HG03469 (cell line): ENCODE results near the gene TTC34.
"Not testable (repeated sequence)": the region's sequence is repeated elsewhere in the genome, so short reads cannot be mapped to it uniquely, and the experiment has no call there.

Experiments used
- ATAC-seq: cut with Tn5 transposase; IDR thresholded peaks from one replicate; pipeline ENCODE4 v1.9.1; 2021; ENCODE audit warnings: mild to moderate bottlenecking, moderate library complexity, moderate number of reproducible peaks; ENCODE audit not compliant: unreplicated experiment

The TTC34 gene

DNA sequence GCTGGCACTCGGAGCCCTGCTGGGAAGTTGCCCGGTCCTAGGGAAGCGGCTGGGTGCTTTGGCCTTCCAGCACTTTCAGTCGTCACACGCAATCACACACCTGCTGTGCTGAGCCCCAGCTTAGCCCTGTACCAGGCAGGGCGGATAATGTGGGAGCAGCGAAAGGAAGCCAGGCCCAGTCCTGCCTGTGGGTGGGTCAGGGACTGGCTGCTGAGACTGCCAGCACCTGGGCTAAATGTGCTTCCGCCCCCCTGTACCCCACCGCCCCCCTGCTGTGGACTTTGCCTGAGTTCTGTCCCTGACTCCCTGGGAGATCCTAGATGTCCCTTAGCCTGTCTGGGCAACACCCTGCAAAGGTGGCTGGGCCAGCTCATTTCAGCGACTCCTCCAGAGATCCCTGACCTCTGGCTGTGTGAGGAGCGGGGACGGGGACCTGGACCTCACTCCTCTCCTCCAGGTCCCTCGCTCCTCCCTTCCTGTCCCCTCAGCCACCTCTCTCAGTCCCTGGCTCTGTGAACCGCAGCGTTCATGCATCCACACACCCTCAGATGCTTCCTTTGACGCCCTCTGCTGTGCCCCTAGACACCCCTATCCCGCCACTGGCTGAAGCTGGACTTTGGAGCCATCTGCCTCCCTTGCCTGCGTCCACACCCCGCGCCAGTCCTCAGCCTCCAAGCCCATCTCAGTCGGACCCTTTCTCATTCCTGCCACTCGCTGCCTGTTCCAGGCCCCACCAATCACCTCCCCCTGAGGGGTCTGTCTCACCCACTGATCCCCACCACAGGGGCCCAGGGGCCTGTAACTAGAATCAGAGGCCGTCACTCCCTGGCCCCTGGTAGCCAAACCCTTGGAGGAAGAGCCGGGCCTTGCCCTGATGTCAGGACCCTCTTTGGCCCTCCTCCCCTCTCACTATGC is 170.1 kb downstream of the TTC34 start:
- ATAC-seq = no peak

DNA sequence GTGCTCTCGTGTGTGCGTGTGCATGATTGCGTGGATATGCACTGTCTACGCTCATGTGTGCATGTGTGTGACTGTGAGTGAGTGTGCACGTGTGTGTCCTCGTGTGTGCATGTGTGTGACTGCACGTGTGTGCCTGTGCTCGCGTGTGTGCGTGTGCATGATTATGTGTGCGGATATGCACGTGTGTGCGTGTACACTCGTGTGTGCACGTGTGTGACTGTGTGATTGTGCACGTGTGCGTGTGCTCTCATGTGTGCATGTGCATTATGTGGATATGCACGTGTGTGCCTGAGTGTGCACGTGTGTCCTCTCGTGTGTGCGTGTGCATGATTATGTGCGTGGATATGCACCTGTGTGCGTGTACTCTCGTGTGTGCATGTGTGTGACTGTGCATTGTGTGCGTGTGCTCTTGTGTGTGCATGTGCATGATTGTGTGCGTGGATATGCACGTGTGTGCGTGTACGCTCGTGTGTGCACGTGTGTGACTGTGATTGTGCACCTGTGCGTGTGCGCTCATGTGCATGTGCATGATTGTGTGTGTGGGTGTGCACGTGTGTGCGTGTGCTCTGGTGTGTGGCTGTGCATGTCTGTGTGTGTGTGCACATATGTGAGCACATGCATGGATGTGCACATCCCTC is 170.9 kb downstream of the TTC34 start:
- no peak for ATAC-seq

DNA sequence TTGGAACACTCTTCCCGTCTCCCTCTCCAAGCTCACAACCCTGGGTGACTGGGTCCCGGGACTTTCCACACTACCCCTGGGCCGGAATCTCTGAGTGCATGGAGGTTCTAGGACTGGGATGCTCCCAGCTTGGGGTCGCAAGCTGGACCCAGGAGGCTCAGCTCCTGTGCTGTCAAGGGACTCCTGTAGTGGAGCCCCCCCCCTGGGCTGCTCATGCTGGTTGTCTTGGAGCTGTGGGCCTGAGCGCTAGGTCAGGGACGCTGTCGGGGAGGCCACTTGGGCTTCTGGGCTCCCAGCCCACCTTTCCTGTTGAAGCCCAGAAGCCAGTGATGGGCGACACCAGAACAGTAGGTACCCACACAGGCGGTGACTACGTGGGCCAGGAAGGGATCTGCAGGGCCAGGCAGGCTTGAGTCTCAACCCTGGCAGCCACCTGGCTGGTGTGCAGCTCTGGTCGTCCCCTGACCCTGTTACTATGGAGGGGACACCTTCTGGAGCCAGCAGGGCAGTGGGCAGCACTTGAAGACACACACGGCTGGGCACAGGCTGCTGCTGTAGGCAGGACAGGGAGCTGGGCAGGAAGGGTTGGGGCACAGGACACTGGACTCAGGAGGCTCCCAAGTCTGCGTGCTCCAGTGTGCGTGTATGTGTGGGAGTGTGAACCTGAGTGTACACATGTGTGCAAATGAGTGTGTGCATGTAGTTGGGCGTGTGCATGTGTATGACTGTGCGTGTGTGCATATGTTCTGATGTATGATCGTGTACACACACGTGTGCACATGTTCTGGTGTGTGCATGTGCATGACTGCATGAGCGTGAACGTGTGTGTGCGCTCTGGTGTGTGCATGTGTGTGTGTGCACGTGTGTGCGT is 171.6 kb downstream of the TTC34 start:
- ATAC-seq = no peak

DNA sequence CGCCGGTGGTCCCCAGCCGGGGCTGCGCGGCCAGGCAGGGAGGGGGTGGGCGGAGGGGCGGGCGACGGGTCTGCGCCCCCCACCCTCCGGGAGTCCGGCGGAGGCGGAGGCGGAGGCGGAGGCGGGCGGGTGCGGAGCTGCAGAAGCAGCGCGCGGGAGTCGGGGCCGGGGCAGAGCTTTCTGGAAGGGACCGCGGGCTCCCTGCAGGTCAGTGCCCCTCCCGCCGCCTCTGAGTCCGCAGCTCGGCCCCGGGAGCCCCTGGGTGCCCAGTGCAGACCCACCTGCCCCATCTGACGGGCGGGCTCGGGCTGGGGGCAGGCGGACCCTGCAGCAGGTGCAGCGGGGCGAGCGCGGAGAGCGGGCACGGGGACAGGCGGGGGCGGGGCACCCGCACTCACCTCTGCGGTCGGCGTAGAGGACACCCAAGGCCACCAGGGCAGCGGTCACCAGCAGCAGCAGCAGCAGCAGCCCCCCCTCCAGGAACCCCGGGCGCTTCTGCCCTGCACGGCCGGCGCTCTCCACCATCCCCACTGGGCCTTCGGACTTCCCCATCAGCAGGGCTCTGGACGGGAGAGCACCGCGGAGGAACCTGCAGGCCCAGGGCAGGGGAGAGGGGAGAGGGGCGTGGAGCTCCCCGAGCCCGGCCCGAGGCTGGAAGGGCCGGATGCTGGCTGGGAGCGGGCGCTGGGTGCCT is 172.4 kb downstream of the TTC34 start:
- no peak for ATAC-seq

DNA sequence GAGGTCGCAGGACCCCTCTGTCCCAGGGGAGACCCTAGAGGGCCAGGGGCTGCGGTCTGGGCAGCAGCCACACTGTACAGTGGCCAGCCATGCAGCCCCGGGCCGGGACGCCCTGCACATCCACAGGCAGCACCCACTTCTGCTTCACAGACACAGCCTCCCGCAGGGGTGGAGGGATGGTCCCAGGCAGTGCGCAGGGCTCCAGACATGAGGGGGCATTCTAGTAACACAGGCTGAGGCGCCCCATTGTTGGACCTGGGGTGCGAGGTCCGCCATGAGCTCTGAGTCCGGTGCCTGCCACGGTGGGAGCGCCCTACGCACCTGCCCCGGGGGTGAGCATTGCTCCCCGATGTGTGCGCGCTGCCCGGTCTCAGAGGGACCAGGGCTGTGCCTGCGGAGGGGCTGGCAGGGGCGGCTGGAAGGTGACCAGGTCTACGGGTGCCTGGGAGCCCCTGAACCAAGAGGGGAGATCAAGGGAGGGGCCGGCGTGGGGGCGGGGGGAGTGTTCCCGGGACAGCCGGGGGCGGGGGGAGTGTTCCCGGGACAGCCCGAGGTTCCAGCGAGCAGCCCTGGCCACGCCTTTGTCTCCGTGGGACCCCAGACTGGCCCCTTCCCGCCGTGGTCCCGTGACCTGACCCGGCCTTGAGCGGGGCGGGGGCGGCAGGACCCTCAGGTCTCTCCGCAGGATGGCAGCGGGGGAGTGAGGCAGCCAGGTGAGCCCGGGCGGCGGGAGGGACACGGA is 173.1 kb downstream of the TTC34 start:
- no peak for ATAC-seq

DNA sequence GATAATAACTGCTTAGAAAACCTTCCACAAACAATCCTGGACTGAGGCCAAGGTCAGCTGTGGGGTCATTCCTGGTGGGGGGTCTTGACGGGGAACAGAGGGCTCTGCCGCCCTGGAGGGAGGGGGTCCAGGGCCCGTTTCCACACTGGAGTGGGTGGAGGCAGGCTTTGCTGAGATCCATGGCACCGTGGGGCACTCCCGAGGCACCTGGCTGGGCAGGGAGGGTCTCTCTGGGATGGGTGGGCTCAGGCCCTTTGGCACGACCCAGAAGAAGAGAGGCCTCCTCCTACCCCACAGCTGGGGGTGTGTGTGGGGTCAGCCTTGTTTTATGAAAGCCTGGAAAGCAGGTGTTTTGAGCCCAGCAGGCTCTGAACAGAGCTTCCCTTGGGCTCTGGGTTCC is 173.7 kb downstream of the TTC34 start:
- ATAC-seq = no peak

DNA sequence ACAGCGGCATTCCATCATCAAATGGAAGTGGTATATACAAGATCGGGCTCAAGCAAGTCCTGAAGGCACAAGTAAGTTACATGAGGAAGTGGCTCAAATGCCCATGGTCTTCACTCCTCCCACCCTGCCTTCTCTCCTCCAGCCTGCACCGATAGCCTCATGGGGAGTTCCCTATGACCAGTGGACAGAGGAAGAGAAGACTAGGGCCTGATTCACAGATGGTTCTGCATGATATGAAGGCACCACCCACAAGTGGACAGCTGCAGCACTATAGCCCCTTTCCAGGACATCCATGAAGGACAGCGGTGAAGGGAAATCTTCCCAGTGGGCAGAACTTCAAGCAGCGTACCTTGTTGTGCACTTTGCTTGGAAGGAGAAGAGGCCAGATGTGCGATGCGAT is 175.7 kb downstream of the TTC34 start:
- not testable (repeated sequence) for ATAC-seq

DNA sequence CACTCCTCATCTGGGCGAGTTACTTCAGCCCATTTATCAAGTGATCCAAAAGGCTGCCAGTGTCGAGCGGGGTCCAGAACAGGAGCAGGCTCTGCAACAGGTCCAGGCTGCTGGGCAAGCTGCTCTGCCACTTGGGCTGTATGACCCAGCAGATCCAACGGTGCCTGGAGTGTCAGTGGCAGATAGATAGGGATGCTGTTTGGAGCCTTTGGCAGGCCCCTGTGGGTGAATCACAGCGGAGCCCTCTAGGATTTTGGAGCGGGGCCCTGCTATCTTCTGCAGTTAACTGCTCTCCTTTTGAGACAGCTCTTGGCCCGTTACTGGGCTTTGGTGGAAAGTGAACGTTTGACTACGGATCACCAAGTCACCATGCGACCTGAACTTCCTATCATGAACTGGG is 176.2 kb downstream of the TTC34 start:
- no peak for ATAC-seq

DNA sequence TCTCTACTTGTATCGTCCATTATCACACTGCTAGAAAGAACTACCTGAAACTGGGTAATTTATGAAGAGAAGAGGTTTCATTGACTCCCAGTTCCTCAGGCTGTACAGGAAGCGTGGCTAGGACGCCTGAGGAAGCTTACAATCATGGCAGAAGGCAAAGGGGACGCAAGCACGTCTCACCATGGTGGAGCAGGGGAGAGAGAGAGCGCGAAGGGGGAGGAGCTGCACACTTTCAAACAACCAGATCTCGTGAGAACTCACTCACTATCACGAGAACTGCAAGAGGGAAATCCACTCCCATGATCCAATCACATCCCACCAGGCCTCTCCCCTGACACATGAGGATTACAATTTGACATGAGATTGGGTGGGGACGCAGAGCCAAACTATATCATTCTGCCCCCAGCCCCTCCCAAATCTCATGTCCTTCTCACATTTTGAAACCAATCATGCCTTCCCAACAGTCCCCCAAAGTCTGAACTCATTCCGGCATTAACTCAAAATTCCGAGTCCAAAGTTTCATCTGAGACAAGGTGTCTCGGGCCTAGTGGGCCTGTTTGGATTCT is 176.7 kb downstream of the TTC34 start:
- no peak for ATAC-seq

DNA sequence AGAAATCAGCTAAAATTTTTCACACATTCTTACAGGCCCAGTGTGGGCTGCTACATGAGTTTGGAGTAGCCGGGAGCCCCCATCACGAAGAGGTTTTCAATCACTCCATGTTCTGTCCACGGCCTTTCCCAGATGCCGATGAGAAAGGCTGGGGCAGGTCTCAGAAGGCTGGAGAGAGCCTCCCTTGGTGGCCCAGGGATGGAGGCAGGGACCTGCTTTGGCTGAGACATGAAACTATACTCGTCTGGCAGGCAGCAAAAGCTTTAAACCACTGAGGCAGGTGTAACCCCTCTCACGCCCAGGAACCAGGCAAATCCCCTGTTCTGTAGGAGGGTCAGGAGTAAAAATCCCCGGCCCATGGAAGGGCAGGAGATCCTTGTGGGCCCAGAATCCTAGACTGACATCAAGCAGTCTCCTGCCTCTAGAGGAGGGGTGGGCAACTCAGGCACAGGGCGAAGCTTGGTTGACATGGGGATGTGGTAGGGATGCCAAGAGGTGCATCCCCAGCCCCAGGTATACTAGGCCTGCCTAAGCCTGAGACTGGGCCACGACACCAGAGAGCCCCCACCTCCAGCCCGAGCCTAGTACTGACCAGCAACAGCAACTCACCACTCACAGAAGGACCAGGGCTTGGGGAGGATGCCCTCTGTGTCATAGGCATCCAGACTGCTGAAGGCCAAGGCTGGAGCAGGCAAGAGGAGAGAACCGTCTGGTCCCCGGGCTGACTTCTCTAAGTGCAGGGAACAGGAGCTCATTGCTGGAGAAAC is 177.7 kb downstream of the TTC34 start:
- no peak for ATAC-seq

DNA sequence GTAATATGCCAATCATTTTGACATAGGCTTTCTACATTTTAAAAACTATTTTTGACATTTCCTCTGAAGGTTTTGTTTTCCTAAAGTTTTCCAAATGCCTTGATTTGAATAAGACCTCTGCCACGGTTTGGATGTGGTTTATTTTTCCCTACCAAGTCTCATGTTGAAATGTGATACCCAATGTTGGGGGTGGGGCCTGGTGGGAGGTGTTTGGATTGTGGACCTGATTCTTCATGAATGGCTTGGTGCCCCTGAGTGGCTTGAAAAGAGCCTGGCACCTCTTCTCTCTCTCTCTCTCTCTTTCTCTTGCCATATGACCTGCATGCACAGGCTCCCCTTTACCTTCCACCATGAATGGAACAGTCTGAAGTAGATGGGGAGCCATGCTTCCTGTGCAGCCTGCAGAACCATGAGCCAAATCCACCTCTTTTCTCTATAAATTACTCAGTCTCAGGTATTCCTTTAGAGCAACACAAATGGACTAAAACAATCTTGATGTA is 183.5 kb downstream of the TTC34 start:
- ATAC-seq = no peak

DNA sequence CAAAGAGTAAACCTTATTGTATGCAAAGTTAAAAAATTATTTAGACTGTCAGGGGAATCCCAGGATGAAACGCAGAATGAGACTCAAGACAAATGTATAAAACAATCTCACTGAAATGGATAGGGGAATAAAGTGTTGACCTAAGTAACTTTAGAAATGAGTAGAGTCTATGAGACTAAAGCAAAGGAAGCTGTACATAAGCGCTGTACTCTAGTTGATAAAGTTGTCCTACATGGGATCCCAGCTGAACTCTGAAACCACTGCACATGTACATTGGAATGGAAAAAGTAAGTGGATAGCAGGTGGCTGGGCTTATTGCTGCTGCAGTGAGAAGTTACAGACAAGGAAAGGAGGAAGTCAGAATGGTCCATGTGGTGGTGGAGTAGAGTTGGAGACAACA is 187.3 kb downstream of the TTC34 start:
- ATAC-seq = no peak

DNA sequence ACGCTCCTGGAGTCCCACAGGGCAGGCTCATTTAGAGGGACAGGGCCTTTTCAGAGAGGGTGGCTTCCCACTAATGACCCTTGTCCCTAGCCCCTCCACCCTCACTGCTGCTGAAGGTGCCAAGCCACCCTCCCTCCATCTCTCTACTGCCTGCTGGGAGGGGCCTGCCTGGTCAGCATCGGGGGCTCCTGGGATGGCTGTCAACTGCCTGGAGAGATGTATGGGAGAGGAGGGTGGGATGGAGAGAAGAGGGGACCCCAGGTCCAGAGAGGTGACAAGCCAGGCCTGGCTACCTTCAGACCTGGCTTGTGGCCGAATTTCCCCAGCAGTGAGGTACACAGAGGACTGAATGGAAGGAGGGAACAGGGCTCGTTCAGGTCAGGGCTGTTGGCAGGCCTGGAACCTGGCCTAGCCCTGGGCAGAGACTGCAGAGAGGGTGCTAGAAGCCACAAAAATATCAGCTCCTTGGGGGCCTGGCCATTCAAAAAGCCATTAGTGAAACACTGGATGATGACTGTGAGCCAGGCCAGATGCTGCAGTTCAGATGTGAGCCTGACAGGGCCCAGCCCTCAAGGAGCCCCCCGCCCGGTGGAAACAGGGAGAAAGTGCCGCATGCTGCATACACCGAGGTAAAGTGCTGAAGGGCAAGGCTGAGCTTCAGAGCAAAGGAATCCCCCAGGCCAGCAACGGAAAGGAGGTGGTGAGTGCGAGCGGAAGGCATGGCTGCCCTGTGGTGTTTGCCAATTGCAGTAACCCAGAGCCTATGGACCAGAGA is 188.7 kb downstream of the TTC34 start:
- no peak for ATAC-seq

DNA sequence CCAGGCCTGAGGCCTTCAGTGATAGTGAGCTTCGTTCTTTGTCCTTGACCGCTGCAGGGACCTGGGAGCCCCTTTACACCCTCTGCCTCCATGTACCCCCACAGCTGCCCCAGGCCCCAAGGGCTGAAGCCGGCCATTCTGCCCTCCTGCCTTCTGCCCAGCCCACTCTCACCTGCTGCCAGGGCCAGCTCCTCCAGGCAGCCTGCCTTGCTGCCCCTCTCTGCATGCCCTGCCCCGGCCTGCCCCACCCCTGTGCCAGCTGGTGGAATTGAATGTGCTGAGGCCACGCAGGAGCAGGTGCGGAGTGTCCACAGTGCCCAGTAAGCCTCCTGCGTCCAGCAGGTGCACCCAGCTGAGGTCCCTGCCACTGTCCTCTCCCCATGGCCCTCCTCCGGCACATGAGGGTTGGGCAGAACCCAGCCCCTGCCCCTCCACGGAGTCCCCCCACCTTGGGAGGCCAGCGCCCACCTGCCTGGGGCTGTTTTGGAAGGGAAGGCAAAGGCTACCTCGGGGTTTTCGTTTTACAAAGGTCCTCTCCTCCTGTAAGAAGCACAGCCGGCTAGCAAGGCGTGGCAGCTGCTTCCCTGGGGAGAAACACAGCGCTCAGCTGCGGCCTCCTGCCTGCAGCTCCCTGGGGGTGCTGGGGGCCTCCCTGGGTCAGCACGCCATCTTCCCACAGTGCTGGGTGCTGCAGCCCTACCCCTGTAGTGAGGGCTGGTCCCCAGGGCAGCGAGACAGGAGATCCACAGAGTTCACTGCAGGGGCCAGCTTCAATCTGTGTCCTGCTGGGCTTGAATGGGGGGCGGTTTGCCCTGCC is 189.7 kb downstream of the TTC34 start:
- ATAC-seq = no peak

DNA sequence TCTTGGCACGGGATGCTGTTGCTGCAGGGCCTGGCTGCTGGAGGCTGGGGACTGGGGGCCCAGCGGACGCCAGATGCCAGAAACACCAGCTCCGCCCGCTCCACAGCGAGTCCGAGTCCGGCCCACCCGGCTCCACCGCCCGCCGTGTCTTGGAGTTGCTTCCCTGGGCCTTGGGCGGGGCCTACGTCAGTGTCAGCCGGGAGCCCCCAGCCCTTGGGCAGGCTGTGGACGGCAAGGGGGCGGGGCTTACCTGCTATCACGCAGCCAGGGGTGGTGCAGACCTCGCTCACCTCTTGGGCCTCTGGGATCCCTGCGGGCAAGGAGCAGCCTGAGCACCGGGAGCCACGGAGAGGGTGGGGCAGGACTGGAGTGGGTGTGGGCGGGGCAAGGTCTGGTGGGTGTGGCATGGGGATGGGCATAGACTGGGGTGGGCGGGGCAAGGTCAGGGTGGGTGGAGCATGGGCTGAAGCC is 190.4 kb downstream of the TTC34 start:
- no peak for ATAC-seq

DNA sequence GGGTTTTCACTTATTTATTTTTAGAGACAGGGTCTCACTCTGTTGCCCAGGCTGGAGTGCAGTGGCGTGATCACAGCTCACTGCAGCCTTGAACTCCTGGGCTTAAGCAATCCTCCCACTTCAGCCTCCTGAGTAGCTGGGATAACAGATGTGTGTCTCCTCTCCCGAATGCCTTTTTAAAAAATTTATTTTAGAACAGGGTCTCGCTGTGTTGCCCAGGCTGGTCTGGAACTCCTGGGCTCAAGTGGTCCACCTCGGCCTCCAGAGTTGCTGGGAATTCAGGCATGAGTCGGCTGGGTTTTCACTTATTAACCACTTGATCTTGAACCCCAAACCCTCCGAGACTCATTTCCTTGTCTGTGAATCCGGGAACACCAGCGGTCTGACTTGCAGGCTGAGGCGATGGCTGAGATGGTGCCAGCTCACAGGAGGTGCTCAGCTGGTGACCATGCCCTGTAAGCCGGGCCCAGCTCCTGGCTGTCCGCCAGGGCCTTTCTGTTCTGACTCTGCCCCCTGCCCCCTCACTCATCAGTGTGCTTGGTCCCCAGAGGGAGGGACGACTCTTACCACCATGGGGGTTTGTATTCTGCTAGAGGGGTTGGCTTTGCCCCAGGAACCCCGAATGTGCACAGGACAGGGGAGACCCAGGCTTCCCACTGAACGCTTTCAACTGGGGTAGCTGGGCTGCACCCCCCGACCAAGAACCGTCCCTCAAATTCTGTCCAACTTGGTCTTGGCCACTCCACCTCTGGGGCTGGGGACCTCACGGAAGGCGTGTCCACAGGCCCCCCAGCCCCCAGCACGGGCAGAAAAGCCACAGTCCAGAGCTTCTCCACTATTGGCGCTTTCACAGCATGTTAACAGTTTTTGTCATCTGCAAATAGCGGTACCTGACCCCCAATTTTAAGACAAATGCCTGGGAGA is 191.2 kb downstream of the TTC34 start:
- ATAC-seq = no peak
